Stomach (tissue), 9 donors: Measurements from ENCODE around the gene PRMT7. TPM values are rescaled to one million over a fixed set of nuclear protein-coding genes. Genes with fewer than 3 reads are reported as not detected.

Experiments
- DNase-seq, 2 donors: peaks; one replicate each; pipeline versions ENCODE4 v3.0.0 to v3.0.0-alpha.2; 2013 to 2019
- H3K27ac ChIP-seq, 5 donors: fragments of 200-600 bp in 4 of 5; sonication (generic) in 4 of 5; one replicate each; pipeline ENCODE4 v1.5.1; 2013 to 2019; ENCODE audit warnings: mild to moderate bottlenecking in 1 of 5, moderate library complexity in 1 of 5
- H3K27me3 ChIP-seq, 3 donors: fragments of 200-600 bp; sonication (generic); one replicate each; pipeline ENCODE4 v1.5.1; 2017 to 2019; ENCODE audit warnings: mixed run types in 1 of 3
- H3K36me3 ChIP-seq, 4 donors: fragments of 200-600 bp; sonication (generic); 1 replicate in 3 of 4; 2 replicates in 1 of 4; pipeline ENCODE4 v1.5.1; 2016 to 2019
- H3K4me1 ChIP-seq, 4 donors: fragments of 200-600 bp; sonication (generic); one replicate each; pipeline ENCODE4 v1.5.1; 2016 to 2019
- H3K4me3 ChIP-seq, 4 donors: fragments of 200-600 bp; sonication (generic) in 3 of 4; one replicate each; pipeline ENCODE4 v1.5.1; 2016 to 2019; ENCODE audit warnings: mild to moderate bottlenecking in 1 of 4
- H3K9me3 ChIP-seq, 4 donors: fragments of 200-600 bp; sonication (generic); one replicate each; pipeline ENCODE4 v1.5.1; 2016 to 2019
- EP300 ChIP-seq: sonication (generic); formaldehyde crosslinking; IDR thresholded peaks from one replicate; pipeline ENCODE4 v1.6.1; 2017; ENCODE audit warnings: antibody characterized with exemption
- POLR2A ChIP-seq, 4 donors: fragments of 450-650 bp; IDR thresholded peaks; one replicate each; pipeline ENCODE4 v1.6.1; 2016; ENCODE audit warnings: antibody characterized with exemption in 4 of 4, control low read depth in 2 of 4, mild to moderate bottlenecking in 1 of 4, moderate library complexity in 1 of 4
- POLR2AphosphoS5 ChIP-seq, 3 donors: sonication (generic); formaldehyde crosslinking; IDR thresholded peaks; one replicate each; pipeline ENCODE4 v1.6.1; 2016; ENCODE audit warnings: antibody characterized with exemption in 3 of 3
- WGBS, 5 donors: extraction: QIAGEN DNeasy Blood & Tissue Kit in 3 of 5; methylation state at CpG; one replicate each; pipeline versions ENCODE4 v1.1.5 to v1.1.7; 2013 to 2018; 5-methylcytosine and 5-hydroxymethylcytosine counted together
- intact Hi-C: fragments of 100-400 bp; cut with DNase I; formaldehyde crosslinking; loops from one replicate; pipeline ENCODE4 v1.15.1; 2023; ENCODE audit warnings: low total_unique reads
- polyA plus RNA-seq, 3 donors: library from polyadenylated mRNA; stranded (reverse); fragments of 200-250 nt; gene quantifications; one replicate each; pipeline ENCODE4 v1.2.3, GENCODE V29; 2013
- total RNA-seq, 5 donors: library from RNA; depleted of rRNA; stranded (reverse); fragments of >200 nt; gene quantifications; one replicate each; pipeline versions ENCODE4 v1.1.0 to v1.2.3, GENCODE V29; 2014 to 2016
- TF ChIP-seq, protein P1 (sequence below), 7 experiments: fragments of 450-650 bp in 4 of 7; fragments of 200-600 bp in 3 of 7; sonication (generic) in 3 of 7; IDR thresholded peaks; one replicate each; pipeline ENCODE4 v1.5.1; 2016 to 2019; ENCODE audit warnings: antibody characterized with exemption in 7 of 7, control low read depth in 2 of 7, mild to moderate bottlenecking in 1 of 7
- donor health status: healthy with polysubstance abuse.
- donor health status: Bipolar disorder and iron deficiency.
- donor health status: healthy.

The PRMT7 gene
- total and polyA plus RNA-seq, 8 donors = 22.4 to 88.8 (median 37.2) TPM

DNA sequence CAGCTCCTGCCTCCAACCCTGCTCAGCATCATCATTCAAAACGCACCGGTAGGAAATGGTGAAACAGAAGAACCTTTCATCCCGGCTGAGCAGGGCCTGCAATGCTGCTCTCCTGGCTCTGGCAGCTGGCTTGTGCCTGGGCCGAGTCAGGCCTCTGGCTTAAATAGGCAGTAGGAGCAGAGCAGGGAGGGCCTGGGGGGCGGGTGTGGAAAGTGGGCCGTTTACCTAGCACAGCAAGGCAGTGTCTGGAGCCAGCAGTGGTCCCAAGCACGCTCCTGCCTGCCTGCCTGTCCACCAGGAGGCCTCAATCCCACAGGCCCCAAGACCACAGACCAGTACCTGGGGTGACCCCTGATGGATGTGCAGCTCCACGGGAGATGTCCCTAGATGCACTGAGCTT is 78.2 kb downstream of the PRMT7 start:
- intact Hi-C loops = no loop called here
- WGBS, 5 donors = 53 to 67% (median 57%) methylated on average over 5 to 8 of the region's 8 CpGs
- no peaks in the 10 kb centered on the region for H3K36me3 ChIP-seq

GRCh38 chr16:68389750-68390371 is 79.0 kb downstream of the PRMT7 start:
- Histone ChIP-seq H3K27ac (no peak overlapping the region), H3K36me3 (no peaks in the 10 kb centered on the region), H3K4me3 (no peak overlapping the region), H3K9me3 (no peaks in the 10 kb centered on the region), H3K4me1 (peaks cover 0 to 24% (median 14%) of the 10 kb centered on the region in 4 donors), H3K27me3 (no peaks in the 10 kb centered on the region)
- TF ChIP-seq EP300 = no peak
- TF ChIP-seq POLR2AphosphoS5 (IDR thresholded peaks at IDR 0.05) = no peak
- TF ChIP-seq, protein P1, sequence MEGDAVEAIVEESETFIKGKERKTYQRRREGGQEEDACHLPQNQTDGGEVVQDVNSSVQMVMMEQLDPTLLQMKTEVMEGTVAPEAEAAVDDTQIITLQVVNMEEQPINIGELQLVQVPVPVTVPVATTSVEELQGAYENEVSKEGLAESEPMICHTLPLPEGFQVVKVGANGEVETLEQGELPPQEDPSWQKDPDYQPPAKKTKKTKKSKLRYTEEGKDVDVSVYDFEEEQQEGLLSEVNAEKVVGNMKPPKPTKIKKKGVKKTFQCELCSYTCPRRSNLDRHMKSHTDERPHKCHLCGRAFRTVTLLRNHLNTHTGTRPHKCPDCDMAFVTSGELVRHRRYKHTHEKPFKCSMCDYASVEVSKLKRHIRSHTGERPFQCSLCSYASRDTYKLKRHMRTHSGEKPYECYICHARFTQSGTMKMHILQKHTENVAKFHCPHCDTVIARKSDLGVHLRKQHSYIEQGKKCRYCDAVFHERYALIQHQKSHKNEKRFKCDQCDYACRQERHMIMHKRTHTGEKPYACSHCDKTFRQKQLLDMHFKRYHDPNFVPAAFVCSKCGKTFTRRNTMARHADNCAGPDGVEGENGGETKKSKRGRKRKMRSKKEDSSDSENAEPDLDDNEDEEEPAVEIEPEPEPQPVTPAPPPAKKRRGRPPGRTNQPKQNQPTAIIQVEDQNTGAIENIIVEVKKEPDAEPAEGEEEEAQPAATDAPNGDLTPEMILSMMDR (IDR thresholded peaks at IDR 0.05) = no peak
- no peak for DNase-seq
- intact Hi-C loops = no loop called here
- WGBS, 5 donors = 69 to 91% (median 73%) methylated on average over 6 of the region's 6 CpGs

More for the DNA sequence above, 78.2 kb downstream of the PRMT7 start:
- Histone ChIP-seq H3K27me3 (no peaks in the 10 kb centered on the region), H3K9me3 (no peaks in the 10 kb centered on the region), H3K4me3 (no peak overlapping the region), H3K4me1 (peaks cover 0 to 30% (median 19%) of the 10 kb centered on the region in 4 donors), H3K27ac (no peak overlapping the region)
- DNase-seq = no peak
- TF ChIP-seq POLR2A (IDR thresholded peaks at IDR 0.05) (no peak), POLR2AphosphoS5 (IDR thresholded peaks at IDR 0.05) (no peak), EP300 (no peak)
- TF ChIP-seq, protein P1 (IDR thresholded peaks at IDR 0.05) = no peak

- H3K4me1 ChIP-seq = peaks cover 0 to 5% (median under 1%) of the 10 kb centered on the region in 4 donors
- H3K27ac ChIP-seq = no peak overlapping the region
- H3K9me3 ChIP-seq = no peaks in the 10 kb centered on the region
- H3K27me3 ChIP-seq = peaks cover 0 to 3% (median 0%) of the 10 kb centered on the region in 3 donors
- WGBS, 5 donors = 86 to 91% (median 89%) methylated on average over 3 of the region's 3 CpGs
- intact Hi-C loops = no loop called here
- H3K36me3 ChIP-seq = no peaks in the 10 kb centered on the region
- TF ChIP-seq, protein P1 (IDR thresholded peaks at IDR 0.05) = no peak
- TF ChIP-seq POLR2A (IDR thresholded peaks at IDR 0.05) = no peak
- TF ChIP-seq EP300 = no peak
- no peak for TF ChIP-seq POLR2AphosphoS5 (IDR thresholded peaks at IDR 0.05)
- no peak overlapping the region for H3K4me3 ChIP-seq
- no peak for DNase-seq
Observed at GRCh38 chr16:68393333-68393732, 82.5 kb downstream of the PRMT7 start.

DNA sequence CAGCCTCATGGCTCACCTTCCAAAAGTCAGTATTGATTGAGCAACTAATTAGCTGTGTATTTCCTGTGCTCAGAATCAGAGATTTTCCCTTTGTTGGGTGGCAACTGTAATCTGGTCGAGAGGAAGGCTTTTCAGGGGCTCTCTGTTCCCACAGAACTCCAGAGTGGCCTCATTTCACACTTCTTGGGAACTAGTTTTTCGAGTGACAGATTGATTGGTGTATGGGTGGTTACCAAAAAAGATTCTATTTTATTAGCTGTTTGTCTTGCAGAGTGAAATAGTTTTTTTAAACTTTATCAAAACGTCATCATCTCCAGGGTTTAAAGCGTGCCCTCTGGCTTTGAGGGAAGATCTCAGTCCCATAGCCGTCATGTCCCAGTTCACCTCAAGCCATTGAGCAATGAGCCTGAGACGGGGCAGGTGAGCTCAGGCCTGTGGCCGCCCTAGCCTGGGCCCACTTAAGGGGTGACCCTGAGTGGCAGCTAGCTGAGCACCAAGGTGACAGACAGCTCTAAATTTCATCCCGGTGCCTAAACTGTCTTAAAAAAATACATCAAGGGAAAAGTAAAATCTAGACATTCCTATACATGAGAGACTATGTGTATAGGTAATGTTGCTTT is 84.5 kb downstream of the PRMT7 start:
- Histone ChIP-seq H3K27ac (no peak overlapping the region), H3K4me1 (peaks cover 0 to 5% (median 0%) of the 10 kb centered on the region in 4 donors), H3K27me3 (peaks cover 0 to 3% (median 0%) of the 10 kb centered on the region in 3 donors), H3K4me3 (no peak overlapping the region), H3K36me3 (no peaks in the 10 kb centered on the region), H3K9me3 (no peaks in the 10 kb centered on the region)
- intact Hi-C loops = no loop called here
- TF ChIP-seq POLR2A (IDR thresholded peaks at IDR 0.05) (no peak), EP300 (no peak), POLR2AphosphoS5 (IDR thresholded peaks at IDR 0.05) (no peak)
- TF ChIP-seq, protein P1 (IDR thresholded peaks at IDR 0.05) = no peak
- 84 to 88% (median 87%) methylated on average over 8 of the region's 8 CpGs for WGBS, 5 donors
- no peak for DNase-seq
